Lower leg skin (tissue), 3 donors: ENCODE measurements around the gene PPP1R12B.

ENCODE experiments used
- CTCF ChIP-seq, 3 donors: fragments of 450-650 bp; IDR thresholded peaks; one replicate each; pipeline ENCODE4 v1.5.1; 2016; ENCODE audit warnings: antibody characterized with exemption in 3 of 3, mild to moderate bottlenecking in 3 of 3, moderate library complexity in 2 of 3
- POLR2A ChIP-seq, 2 donors: fragments of 450-650 bp; IDR thresholded peaks; one replicate each; pipeline ENCODE4 v1.6.1; 2016 to 2017; ENCODE audit warnings: antibody characterized with exemption in 2 of 2, mild to moderate bottlenecking in 1 of 2, moderate library complexity in 1 of 2

- TF ChIP-seq CTCF (IDR thresholded peaks at IDR 0.05) (no peak), POLR2A (IDR thresholded peaks at IDR 0.05) (no peak)
These were observed 30.3 kb upstream of the PPP1R12B start for GRCh38 chr1:202317941-202318925.
